ENCODE data around the gene GZMM. TPM values are rescaled to one million over a fixed set of nuclear protein-coding genes. Genes with fewer than 3 reads are reported as not detected.
A peak's percentile ranks its signal among the peaks of the same experiment; 100 is the strongest.

The GZMM gene
- total RNA-seq, 4 donors from 2014 or later, result 2.5 TPM; not detected in 3

GRCh38 chr19:588093-588740 lies 44.4 kb downstream of the GZMM start:
- peaks cover 0 to 5% (median 0%) of the 10 kb centered on the region in 3 donors for H3K36me3 ChIP-seq
- no peak overlapping the region for H3K27ac ChIP-seq
- 13% methylated on average over 19 to 30 of the region's 41 CpGs for WGBS, 2 donors
- no peak for DNase-seq (ENCODE audit: low spot score in 2 of 2)
- no peak overlapping the region for H3K4me3 ChIP-seq
- H3K4me1 ChIP-seq, result peaks cover 0 to 45% (median 9%) of the 10 kb centered on the region in 4 donors
- peaks cover 3 to 64% of the 10 kb centered on the region in 2 donors for H3K27me3 ChIP-seq
- TF ChIP-seq CTCF (IDR thresholded peaks at IDR 0.05), result no peak
- TF ChIP-seq POLR2A (IDR thresholded peaks at IDR 0.05), result no peak
- no peak for TF ChIP-seq EP300 (IDR thresholded peaks at IDR 0.05)
- H3K9me3 ChIP-seq, result no peaks in the 10 kb centered on the region

- no peak for TF ChIP-seq POLR2A (IDR thresholded peaks at IDR 0.05)
- no peak for TF ChIP-seq EP300 (IDR thresholded peaks at IDR 0.05)
- TF ChIP-seq CTCF (IDR thresholded peaks at IDR 0.05), result no peak
- DNase-seq (ENCODE audit: low spot score in 2 of 2), result no peak
- Histone ChIP-seq H3K36me3 (no peaks in the 10 kb centered on the region), H3K4me3 (no peak overlapping the region), H3K4me1 (peaks cover 0 to 37% (median 9%) of the 10 kb centered on the region in 4 donors), H3K9me3 (no peaks in the 10 kb centered on the region), H3K27ac (no peak overlapping the region), H3K27me3 (peaks cover 3 to 68% of the 10 kb centered on the region in 2 donors)
- WGBS, 2 donors, result 17 to 31% methylated on average over 18 to 47 of the region's 54 CpGs
These were observed 45.2 kb downstream of the GZMM start for GRCh38 chr19:588741-589692.

GRCh38 chr19:589693-590395 lies 46.0 kb downstream of the GZMM start, which contains the start of gene HCN2:
TSS of gene HCN2 (plus strand) at chr19:589881. CDS start at chr19:589946, 65 bp downstream.
- DNase-seq (ENCODE audit: low spot score in 2 of 2), result no peak
- no peaks in the 10 kb centered on the region for H3K36me3 ChIP-seq
- peaks cover 3 to 71% of the 10 kb centered on the region in 2 donors for H3K27me3 ChIP-seq
- no peaks in the 10 kb centered on the region for H3K9me3 ChIP-seq
- no peak within 1 kb of the TSS for H3K27ac ChIP-seq
- H3K4me1 ChIP-seq, result peaks cover 0 to 33% (median 9%) of the 10 kb centered on the region in 4 donors
- peak within 1 kb of the TSS in 1 of 4 donors; percentile 30 for H3K4me3 ChIP-seq
- TF ChIP-seq EP300 (IDR thresholded peaks at IDR 0.05), result no peak
- TF ChIP-seq POLR2A (IDR thresholded peaks at IDR 0.05), result no peak
- TF ChIP-seq CTCF (IDR thresholded peaks at IDR 0.05), result no peak
- 1% methylated on average over 28 of the region's 132 CpGs; no CpG with 5 or more reads in 1 of the 2 donors for WGBS, 2 donors

GRCh38 chr19:590396-590745 lies 46.5 kb downstream of the GZMM start:
- 0 to 3% methylated on average over 3 to 21 of the region's 50 CpGs for WGBS, 2 donors
- Histone ChIP-seq H3K4me1 (peaks cover 0 to 33% (median 9%) of the 10 kb centered on the region in 4 donors), H3K27ac (no peak overlapping the region), H3K36me3 (no peaks in the 10 kb centered on the region), H3K4me3 (peak overlapping the region in 1 of 4 donors; percentile 30), H3K27me3 (peaks cover 3 to 72% of the 10 kb centered on the region in 2 donors), H3K9me3 (no peaks in the 10 kb centered on the region)
- TF ChIP-seq CTCF (IDR thresholded peaks at IDR 0.05) (no peak), EP300 (IDR thresholded peaks at IDR 0.05) (no peak), POLR2A (IDR thresholded peaks at IDR 0.05) (no peak)
- DNase-seq (ENCODE audit: low spot score in 2 of 2), result no peak
